GM19023 (cell line): ENCODE measurements around the gene IKZF3.
"Not testable (repeated sequence)": the region's sequence is repeated elsewhere in the genome, so short reads cannot be mapped to it uniquely, and the experiment has no call there.

ENCODE experiments used
- ATAC-seq: cut with Tn5 transposase; IDR thresholded peaks from one replicate; pipeline ENCODE4 v1.9.1; 2021; ENCODE audit warnings: mild to moderate bottlenecking, moderate library complexity; ENCODE audit not compliant: unreplicated experiment

The IKZF3 gene

GRCh38 chr17:39722965-39723848 lies 140.9 kb downstream of the IKZF3 start:
- no peak for ATAC-seq

DNA sequence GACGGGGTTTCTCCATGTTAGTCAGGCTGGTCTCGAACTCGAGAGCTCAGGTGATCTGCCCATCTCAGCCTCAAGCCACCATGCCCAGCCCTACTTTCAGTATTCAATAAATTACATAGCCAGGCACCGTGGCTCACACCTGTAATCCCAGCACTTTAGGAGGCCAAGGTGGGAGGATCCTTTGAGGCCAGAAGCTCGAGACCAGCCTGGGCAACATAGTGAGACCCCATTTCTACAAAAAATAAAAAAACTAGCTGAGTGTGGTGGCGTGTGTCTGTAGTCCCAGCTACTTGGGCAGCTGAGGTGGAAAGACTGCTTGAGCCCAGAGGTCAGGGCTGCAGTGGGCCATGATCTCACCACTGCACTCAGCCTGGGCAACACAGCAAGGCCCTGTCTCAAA lies 142.0 kb downstream of the IKZF3 start:
- ATAC-seq = no peak

DNA sequence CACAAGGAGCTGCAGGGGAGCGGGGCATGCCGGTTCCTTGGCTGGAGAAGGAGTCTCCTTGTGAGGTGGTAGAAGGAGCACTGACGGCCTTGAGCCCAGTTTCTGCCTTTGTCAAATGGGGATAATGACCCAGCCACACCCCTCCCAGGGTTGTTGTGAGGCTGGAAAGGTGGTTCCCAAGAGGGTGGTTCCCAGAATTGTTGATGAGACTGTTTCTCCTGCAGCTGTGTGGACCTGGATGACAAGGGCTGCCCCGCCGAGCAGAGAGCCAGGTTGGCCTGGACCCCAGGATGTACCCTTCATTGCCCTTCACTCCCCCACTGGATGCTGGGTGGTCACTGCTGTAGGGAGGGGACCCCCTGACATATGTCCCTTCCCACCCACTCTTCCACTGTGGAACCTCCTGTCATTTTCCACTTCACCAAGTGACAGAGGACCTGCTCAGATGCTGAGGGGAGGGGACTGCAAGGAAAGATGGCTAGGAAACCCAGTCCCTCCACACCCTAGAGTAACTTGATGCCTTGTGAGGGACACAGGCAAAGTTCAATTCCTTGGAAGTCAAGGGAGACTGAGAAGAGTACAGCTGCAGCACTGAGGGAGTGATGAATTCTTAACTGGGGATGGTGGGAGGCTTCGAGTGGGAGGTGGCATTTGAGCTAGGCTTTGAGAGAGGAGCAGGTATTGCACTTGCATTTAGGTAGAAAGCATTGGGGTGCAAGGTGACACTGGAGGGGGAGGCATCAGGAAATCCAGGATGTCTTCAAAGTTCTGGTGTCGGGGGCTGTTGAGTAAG lies 144.4 kb downstream of the IKZF3 start:
- ATAC-seq = no peak

- ATAC-seq = no peak
Measured at GRCh38 chr17:39717660-39718059, 146.5 kb downstream of the IKZF3 start.

GRCh38 chr17:39716879-39717536 lies 147.1 kb downstream of the IKZF3 start:
- ATAC-seq = no peak

- ATAC-seq = no peak
Measured at GRCh38 chr17:39716073-39716818, 147.9 kb downstream of the IKZF3 start.

DNA sequence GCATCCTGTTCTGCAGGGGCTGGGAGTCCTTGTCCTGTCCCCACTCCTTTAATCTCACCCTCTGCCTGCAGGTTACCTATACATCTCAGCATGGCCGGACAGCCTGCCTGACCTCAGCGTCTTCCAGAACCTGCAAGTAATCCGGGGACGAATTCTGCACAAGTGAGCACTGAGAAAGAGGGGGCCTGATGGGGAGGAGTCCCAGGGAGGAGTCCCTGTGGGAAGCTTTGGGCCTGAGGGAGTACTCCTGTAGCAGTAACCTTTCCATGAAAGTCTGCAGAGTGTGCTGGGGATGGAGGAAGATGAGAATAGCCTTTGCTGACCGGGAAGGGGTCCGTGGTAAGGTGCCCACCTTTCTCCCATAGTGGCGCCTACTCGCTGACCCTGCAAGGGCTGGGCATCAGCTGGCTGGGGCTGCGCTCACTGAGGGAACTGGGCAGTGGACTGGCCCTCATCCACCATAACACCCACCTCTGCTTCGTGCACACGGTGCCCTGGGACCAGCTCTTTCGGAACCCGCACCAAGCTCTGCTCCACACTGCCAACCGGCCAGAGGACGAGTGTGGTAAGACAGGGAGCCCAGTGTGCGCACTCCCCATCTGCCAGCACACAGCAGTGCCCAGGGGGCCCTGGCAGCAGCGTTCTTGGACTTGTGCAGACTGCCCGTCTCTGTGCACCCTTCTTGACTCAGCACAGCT lies 148.6 kb downstream of the IKZF3 start:
- no peak for ATAC-seq

- no peak for ATAC-seq
Measured at GRCh38 chr17:39714234-39714633, 149.9 kb downstream of the IKZF3 start.

DNA sequence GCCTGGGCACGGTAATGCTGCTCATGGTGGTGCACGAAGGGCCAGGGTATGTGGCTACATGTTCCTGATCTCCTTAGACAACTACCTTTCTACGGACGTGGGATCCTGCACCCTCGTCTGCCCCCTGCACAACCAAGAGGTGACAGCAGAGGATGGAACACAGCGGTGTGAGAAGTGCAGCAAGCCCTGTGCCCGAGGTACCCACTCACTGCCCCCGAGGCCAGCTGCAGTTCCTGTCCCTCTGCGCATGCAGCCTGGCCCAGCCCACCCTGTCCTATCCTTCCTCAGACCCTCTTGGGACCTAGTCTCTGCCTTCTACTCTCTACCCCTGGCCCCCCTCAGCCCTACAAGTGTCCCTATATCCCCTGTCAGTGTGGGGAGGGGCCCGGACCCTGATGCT lies 152.3 kb downstream of the IKZF3 start:
- ATAC-seq = no peak

DNA sequence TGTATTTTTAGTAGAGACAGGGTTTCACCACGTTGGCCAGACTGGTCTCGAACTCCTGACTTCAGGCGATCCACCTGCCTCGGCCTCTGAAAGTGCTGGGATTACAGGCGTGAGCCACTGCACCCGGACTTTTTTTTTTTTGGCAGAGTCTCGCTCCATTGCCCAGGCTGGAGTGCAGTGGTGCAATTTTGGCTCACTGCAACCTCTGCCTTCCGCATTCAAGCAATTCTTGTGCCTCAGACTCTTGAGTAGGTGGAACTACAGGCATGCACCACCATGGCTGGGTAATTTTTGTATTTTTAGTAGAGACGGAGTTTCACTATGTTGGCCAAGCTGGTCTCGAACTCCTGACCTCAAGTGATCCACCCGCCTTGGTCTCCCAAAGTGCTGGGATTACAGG lies 153.0 kb downstream of the IKZF3 start:
- ATAC-seq = not testable (repeated sequence)

- no peak for ATAC-seq
Measured at GRCh38 chr17:39709998-39710964, 153.8 kb downstream of the IKZF3 start.

- ATAC-seq = no peak
Measured at GRCh38 chr17:39709319-39709997, 154.7 kb downstream of the IKZF3 start.
